ENCODE data around the gene MAX.

The MAX gene, protein sequence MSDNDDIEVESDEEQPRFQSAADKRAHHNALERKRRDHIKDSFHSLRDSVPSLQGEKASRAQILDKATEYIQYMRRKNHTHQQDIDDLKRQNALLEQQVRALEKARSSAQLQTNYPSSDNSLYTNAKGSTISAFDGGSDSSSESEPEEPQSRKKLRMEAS

DNA sequence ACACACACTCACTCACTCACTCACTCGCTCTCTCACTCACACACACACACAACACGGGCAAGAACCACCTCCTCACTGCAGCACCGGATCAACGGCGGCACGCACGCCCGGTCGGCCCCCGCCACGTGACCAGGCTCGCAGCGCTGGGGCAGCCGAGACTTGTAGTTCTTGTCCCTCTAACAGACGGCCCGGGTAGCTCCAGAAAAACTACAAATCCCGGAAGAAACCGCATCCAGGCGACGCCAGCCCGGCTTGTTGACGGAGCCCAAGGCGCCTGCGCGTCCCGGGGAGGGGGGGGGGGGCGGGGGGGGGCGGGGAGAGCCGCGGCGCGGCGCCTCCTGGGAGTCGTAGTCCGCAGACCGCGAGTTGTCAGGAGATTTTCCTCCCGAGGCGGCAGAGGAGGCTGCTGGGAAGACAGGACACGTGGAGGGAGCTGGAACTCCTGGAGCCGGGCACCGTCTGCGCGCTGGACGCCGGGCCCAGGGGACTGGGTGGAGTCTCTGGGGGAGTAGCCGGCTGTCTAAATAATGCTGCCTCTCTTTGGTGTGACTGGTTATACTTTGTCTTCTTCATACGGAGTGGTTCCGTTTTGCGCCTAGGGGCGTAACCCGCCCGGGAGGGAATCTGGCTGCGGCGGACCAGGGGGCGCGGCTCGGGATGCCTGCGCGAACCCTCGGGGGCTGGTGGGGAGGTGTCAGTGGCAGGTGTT, at the start of gene MAX:
MAX (minus strand) TSS at position 77 of the 709 bp plus-strand sequence. CDS start 178 bp downstream, outside the sequence.
- peak; percentile 95 for DNase-seq (ENCODE audit: insufficient read length, low spot score)
- peak; percentile 97 for FAIRE-seq
- peak; percentile 70 for TF ChIP-seq POLR2A (IDR thresholded peaks at IDR 0.05; ENCODE audit: low read depth, low read length)

DNA sequence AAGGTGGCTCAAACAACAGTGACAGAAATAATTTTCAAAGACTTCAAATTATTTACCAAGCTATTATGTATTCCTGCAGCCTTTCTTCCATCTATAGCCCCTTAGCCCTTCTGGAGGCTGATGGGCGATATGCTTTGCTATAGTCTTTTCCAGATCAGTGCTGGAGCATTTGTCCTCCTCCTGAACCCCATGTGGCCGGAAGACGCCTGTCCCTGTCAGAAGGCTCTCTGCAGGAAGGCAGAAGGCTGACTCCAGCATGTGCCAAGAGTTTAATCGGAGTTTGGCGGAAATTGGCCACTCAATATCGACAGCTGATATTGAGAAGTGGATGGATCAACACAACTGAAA, 49.3 kb upstream of the MAX start:
- no peak for TF ChIP-seq POLR2A (IDR thresholded peaks at IDR 0.05; ENCODE audit: low read depth, low read length)
- DNase-seq (ENCODE audit: insufficient read length, low spot score), result no peak
- no peak for FAIRE-seq

DNA sequence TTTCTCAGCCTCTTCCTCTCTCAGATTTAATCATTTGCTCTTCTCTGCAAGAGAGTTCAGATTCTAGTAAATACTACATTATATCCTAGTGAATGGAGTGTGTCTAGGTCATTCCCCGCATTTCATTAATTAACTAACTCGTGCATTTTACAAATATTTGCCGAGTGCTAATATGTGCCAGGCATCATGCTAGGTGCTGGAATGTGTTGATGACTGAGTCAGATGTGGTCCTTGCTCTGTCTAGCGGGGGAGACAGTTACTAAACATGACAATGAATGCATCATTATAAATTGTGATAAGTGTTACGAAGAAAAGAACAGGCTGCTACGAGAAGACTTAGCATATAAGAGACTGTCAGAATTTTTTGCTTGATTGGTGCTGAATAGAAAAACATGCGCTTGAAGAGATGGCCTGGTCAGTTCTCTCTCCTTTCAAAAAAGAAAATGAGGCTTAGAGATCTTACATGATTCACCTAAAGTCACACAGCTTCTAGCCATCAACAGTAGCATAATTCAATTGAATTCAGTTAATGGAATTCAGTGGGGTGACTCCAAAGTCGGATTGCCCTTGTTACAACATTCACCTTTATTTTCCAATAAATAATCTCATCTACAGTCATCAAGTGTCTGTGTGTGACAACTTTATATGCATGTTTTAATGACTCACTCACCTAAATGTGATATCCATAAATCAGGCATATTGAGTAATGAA, 48.7 kb upstream of the MAX start:
- FAIRE-seq (no peak), DNase-seq (ENCODE audit: insufficient read length, low spot score) (no peak)
- TF ChIP-seq POLR2A (IDR thresholded peaks at IDR 0.05; ENCODE audit: low read depth, low read length), result no peak

DNA sequence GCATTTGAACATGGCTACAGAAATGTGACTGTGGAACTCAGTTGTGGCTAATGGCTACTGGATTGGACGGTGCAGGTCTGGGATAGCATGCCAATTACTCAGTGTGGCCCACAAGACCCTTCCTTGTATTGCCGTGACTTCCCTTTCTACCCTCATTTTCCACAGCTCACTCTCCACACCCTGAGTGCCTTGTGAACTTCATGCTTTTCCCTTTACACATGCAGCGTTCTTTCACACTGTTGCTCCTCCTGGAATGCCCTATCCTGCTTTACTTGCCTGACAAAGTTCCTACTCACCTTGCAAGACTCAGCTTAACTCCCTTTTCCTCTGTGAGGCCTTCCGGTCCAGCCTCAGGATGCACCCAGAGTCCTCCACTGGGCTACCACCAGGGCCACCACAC, 46.8 kb upstream of the MAX start:
- no peak for FAIRE-seq
- no peak for DNase-seq (ENCODE audit: insufficient read length, low spot score)
- no peak for TF ChIP-seq POLR2A (IDR thresholded peaks at IDR 0.05; ENCODE audit: low read depth, low read length)

DNA sequence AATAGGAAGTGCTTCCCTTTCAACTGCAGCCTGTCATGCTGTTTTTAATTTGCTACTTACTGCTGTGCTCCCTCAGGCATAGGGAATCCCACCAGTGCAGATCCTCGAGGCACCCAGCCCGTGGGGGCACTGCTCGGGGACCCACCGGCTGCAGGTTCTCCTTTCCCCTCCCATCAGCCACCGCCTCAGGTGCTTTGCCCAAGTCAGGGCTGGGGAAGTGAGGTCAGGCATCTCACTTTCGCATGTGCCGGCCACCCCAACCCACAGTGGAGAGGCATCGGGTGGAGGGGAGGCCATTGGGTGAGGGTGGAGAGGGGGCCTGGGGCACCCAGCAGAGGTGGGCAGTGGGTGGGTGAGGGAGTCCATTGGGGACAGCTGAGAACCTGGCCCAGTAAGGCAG, 41.9 kb upstream of the MAX start:
- FAIRE-seq, result no peak
- no peak for TF ChIP-seq POLR2A (IDR thresholded peaks at IDR 0.05; ENCODE audit: low read depth, low read length)

DNA sequence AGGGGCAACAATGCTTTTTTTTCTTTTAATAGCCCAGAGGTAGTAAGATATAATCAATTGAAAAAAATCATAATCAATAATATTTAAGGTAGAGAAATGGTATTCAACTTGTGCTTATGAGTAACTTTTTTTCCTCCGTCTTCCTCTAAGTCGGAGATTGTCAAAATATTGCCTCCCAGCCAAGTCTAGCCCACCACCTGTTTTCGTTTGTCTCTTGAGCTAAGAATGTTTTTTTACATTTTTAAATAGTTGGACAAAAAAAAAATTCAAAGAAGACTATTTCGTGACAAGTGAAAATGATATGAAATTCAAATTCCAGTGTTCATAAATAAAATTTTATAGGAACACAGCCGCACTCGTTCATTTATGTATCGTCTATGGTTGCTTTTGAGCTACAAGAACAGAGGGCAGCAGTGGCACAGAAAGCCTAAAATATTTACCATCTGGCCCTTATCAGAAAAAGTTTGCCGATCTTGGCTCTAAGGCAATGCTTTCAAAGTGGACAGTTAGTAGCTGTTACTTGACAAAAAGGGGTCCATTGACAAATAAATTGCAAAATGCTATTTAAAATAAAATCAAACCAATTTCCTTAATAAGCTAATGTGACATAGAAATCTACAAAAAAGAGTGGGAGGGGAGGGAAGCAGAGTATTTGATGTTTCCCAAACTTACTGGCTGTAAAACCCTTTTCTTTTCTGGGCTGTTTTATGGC, 40.8 kb upstream of the MAX start:
- DNase-seq (ENCODE audit: insufficient read length, low spot score) (no peak), FAIRE-seq (no peak)
- TF ChIP-seq POLR2A (IDR thresholded peaks at IDR 0.05; ENCODE audit: low read depth, low read length), result no peak

More for the DNA sequence above, 41.9 kb upstream of the MAX start:
- no peak for DNase-seq (ENCODE audit: insufficient read length, low spot score)

DNA sequence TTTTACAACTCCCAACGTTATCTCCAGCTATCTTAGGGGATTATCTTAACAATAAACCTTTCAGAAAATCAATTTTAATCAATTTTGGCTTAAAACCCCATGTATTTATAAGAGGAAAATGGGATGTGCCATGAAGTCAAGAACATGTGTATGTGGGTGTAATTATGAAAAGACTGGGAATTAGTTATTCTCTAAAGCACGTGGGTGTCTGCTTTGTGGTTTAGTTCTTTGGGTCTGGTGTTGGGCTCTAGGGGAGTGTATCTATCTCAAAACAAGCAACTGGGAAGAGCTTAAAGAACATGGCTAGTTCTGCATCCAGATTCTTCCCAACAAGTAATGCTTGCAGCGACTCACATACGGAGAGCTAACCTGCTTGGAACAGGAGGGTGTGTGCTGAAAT, 40.1 kb upstream of the MAX start:
- DNase-seq (ENCODE audit: insufficient read length, low spot score) (no peak), FAIRE-seq (no peak)
- TF ChIP-seq POLR2A (IDR thresholded peaks at IDR 0.05; ENCODE audit: low read depth, low read length), result no peak

DNA sequence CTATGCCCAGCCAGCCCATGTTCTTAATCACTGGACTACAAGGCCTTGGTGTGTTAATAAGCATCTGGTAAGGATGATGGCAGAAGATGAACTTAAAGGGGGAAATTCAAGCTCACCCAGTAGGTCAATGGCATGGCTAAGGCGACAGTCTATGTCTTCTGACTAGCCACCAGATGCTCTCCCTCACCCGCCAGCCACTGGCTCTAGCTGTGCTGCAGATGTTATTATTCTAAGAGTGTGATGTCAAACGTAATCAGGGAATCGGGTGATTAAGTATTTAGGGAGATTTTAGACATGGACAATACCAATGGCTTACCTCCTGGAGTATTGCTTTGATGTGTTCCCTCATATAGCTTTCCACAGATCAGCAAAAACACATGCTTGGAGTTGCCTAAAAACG, 39.2 kb upstream of the MAX start:
- FAIRE-seq, result no peak
- TF ChIP-seq POLR2A (IDR thresholded peaks at IDR 0.05; ENCODE audit: low read depth, low read length), result no peak
- DNase-seq (ENCODE audit: insufficient read length, low spot score), result no peak

DNA sequence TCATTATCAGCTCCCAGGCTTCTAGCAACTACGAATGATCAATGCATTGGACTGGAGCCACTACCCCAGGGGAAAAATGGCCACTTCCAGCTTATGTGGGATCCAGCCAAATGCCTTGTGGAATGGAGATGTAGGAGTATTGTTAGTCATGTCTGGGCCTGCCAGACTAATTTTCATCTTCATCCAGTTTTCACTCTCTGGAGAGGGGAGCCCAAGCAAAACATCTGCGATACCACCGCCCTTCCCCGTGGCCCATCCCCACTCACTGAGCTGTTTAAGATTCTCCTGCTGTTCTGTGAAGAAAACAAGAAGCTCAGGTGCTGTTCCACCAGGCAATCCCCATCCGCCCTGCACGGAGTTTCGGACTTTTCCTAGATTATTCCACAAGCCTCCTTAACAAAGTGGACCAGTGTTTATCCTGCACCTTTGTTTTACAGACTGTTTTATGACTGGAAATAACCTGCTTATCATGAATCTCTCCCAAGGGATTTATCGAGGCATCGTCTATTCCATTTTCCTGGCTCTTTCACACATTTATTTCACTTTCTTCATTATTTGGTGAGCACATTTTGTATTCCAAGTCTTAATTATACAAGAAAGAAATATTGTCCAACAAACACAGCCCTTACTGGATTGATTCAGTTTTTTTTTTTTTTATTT, 35.5 kb upstream of the MAX start:
- no peak for TF ChIP-seq POLR2A (IDR thresholded peaks at IDR 0.05; ENCODE audit: low read depth, low read length)
- no peak for DNase-seq (ENCODE audit: insufficient read length, low spot score)
- FAIRE-seq, result no peak

DNA sequence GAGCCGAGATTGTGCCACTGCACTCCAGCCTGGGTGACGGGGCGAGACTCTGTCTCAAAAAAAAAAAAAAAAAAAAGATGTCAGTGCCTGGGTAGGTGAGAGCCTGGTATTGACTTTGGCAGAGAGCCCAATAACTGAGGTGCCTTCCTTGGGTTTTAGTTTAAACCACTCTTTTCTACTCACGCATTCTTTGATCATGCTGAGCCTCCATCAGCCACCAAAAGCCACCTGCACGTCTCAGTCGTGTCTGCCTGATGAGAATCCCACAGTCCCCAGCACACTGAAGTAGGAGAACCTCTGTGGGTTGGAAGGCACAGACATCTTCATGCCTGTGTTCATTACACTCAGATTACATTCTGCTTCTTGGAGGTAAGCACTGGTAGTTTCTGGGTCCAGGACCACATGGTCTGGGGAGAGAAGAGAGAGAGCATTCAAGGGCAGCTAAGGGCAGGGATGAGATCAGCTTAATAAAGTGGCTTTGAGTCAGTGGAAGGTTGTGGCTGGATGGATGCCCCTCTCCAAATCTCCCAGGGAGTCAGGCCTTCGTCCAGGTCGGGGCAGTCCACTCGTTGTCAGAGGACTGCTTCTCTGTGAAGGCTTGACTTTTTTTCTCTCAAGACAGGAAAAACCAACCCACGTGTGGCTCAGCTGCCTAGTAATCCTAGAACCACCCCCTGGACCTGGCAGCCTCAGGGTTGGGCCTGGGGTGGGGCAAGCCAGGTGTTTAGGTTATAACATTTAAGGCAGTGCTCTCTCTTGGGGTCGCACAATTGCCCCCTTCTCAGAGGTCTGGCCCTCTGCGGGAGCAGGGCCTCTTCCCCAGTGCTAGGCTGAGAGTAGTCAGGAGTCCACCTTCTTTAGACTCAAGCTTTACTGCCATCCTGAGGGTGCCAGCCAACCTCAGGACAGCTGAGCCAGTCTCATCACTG, 32.6 kb upstream of the MAX start:
- DNase-seq (ENCODE audit: insufficient read length, low spot score), result no peak
- FAIRE-seq, result no peak
- no peak for TF ChIP-seq POLR2A (IDR thresholded peaks at IDR 0.05; ENCODE audit: low read depth, low read length)

DNA sequence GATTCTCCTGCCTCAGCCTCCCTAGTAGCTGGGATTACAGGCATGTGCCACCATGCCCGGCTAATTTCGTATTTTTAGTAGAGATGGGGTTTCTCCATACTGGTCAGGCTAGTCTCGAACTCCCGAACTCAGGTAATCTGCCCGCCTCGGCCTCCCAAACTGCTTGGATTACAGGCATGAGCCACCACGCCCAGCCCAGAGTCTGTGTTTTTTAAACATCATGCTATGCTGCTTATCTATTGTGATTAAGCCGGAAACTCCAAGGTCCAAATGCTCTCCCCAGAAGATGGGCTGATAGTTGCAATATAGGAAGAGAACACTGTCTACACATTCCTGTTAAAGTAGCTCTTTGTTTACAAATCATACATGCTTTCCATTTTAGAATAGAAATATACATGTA, 30.5 kb upstream of the MAX start:
- no peak for TF ChIP-seq POLR2A (IDR thresholded peaks at IDR 0.05; ENCODE audit: low read depth, low read length)
- no peak for DNase-seq (ENCODE audit: insufficient read length, low spot score)
- FAIRE-seq, result no peak

DNA sequence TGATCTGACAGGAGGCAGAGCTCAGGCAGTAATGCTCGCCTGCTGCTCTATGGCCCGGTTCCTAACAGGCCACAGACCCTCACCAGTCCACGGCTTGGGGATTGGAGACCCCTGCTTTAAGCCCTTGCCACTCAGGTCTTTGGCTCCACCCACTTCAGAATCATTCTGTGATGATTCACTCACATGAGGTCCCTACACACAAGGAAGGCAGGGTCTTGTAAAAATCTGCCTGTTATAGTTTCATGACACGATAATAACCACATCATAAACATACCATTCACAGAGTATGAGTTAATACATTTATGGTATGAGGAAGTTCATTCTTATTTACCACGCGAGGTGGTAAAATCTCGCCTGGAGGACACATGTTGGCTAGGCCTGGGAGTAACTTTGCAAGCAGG, 29.0 kb upstream of the MAX start:
- DNase-seq (ENCODE audit: insufficient read length, low spot score), result no peak
- no peak for TF ChIP-seq POLR2A (IDR thresholded peaks at IDR 0.05; ENCODE audit: low read depth, low read length)
- peak; percentile 75 for FAIRE-seq

DNA sequence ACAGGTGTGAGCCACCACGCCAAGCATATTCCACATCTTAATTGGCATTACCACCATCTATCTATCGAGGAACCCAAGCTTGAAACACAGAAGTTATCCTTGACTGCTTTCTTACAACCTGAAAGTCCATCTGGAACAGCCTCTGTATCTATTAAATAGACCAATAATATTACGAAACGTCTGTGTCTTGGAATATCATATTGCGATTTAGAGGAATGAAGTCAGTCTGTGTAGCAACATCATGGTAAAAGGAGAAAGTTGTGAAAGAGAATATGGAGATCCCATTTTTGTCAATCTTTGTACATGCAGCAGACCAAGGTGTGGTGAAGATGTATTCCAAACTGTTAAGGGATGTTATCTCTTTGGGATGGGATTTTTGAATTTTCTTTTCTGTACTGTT, 25.8 kb upstream of the MAX start:
- FAIRE-seq, result no peak
- no peak for TF ChIP-seq POLR2A (IDR thresholded peaks at IDR 0.05; ENCODE audit: low read depth, low read length)

More for the DNA sequence above, 25.8 kb upstream of the MAX start:
- no peak for DNase-seq (ENCODE audit: insufficient read length, low spot score)

All from H54 (cell line).